ENCODE results near the gene CRACDL.

CRACDL gene

DNA sequence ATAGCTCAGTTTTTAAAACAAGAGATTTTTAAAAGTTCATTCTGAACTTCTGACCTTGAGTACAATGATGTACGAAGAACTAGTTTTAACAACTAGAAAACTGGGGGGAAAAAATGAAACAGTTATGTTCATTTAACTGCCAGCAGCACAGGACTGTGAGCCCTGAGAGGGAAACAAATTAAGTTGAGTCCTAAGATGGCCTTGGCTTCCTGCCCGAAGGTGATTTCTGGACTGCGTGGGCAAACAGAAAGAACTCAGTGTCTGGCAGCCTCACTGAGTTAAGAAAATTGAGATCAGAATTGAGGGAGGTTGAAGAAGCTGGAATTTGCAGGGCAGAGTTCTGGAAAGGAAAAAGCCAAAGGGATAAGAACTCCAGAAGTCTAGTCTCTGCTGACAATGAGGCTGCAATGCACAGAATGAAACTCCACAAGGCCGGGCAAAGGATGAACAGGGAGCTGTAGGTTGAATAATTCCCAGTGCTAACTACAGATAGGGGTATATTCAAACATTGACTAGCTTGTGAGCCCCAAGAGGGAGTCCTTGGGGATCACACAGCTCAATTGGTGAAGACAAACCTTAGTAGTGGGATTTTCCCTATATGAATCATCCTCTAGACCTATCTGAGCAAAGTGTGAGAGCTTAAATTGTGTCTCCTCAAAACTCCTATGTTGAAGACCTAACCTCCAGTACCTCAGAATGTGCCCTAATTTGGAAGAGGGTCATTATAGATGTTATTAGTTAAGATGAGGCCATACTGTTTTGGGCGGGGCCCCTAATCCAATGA lies 13.1 kb upstream of the CRACDL start:
- no peak for DNase-seq (ENCODE audit: low read depth)
- TF ChIP-seq, protein P1, sequence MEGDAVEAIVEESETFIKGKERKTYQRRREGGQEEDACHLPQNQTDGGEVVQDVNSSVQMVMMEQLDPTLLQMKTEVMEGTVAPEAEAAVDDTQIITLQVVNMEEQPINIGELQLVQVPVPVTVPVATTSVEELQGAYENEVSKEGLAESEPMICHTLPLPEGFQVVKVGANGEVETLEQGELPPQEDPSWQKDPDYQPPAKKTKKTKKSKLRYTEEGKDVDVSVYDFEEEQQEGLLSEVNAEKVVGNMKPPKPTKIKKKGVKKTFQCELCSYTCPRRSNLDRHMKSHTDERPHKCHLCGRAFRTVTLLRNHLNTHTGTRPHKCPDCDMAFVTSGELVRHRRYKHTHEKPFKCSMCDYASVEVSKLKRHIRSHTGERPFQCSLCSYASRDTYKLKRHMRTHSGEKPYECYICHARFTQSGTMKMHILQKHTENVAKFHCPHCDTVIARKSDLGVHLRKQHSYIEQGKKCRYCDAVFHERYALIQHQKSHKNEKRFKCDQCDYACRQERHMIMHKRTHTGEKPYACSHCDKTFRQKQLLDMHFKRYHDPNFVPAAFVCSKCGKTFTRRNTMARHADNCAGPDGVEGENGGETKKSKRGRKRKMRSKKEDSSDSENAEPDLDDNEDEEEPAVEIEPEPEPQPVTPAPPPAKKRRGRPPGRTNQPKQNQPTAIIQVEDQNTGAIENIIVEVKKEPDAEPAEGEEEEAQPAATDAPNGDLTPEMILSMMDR (conservative IDR thresholded peaks at IDR 0.05; ENCODE audit: low read depth, low read length) = no peak
- H3K4me3 ChIP-seq (ENCODE audit: low read depth, low read length) = no peak overlapping the region

DNA sequence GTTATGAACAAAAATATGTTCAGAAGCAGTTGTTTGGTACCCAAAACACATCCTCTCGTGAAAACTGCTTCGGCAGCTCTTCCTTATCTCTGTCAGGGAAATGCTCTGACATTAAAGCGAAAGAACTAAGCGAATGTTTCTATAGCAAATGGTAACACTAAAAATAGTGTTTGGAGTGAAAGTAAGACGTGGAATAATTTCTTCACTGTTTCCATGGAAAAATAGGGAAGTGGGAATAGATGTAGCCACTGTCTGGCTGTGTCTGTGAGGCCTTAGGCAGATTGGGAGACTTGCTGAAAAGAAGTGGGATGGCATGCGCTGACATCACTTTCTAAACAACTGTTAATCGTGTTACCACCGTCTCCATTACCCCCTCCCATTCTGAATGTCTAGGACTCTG lies 11.5 kb upstream of the CRACDL start:
- DNase-seq (ENCODE audit: low read depth) = no peak
- H3K4me3 ChIP-seq (ENCODE audit: low read depth, low read length) = no peak overlapping the region
- TF ChIP-seq, protein P1 (conservative IDR thresholded peaks at IDR 0.05; ENCODE audit: low read depth, low read length) = no peak

DNA sequence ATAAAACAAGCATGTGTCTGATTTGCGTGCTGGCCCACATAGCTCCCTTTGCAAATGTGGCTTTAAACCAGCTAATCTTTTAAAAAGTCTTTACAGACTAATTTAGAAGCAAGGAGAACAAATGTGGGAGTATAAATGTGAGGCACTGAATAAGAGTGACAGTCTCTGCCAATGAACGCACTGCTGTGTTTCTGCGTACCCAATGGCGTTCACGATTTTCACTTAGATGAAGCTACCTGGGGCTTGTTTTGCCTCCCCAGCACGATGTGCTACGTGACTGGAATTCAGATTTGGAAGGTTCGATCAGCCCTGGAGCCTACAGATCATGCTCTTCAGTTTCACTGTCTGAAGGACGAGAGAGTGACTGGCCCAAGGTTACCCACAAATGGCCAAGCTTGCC lies 10.8 kb upstream of the CRACDL start:
- H3K4me3 ChIP-seq (ENCODE audit: low read depth, low read length) = no peak overlapping the region
- TF ChIP-seq, protein P1 (conservative IDR thresholded peaks at IDR 0.05; ENCODE audit: low read depth, low read length) = no peak
- no peak for DNase-seq (ENCODE audit: low read depth)

DNA sequence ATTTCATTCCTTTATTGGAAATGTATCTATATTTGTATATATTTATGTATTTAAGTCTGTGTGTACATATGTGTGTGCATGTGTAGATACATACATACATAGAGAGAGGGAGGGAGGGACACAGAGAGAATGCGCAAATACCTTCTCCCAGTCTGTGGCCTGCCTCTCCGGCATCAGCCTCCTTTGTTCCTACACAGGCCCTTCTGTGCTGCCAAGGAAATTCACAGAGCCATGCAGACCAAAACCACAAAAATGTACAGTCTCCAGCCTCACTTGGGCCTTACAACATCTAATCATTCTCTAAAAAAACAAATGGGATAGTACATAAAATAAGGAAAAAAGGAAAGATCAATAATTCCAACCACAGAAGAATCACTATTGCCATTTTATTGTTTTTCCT lies 8.8 kb upstream of the CRACDL start:
- peak; percentile 52 for DNase-seq (ENCODE audit: low read depth)
- TF ChIP-seq, protein P1 (conservative IDR thresholded peaks at IDR 0.05; ENCODE audit: low read depth, low read length) = no peak
- no peak overlapping the region for H3K4me3 ChIP-seq (ENCODE audit: low read depth, low read length)

DNA sequence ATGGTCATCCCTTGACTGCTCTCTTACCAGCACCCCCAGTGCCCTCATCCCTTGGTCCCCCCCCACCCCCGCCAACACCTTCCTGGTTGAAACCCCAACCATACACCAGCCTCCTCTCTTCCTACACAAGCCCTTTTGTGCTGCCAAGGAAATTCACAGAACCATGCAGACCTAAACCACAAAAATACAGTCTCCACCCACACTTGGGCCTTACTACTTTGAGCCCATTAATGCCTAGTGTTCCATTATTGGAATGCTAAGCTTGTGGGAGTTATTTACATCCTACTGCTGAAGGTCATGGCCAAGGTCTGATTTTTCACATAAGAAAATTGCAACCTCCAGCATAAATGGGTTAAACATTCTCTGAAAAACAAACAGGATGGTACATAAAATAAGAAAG lies 4.1 kb upstream of the CRACDL start:
- DNase-seq (ENCODE audit: low read depth) = no peak
- TF ChIP-seq, protein P1 (conservative IDR thresholded peaks at IDR 0.05; ENCODE audit: low read depth, low read length) = no peak
- no peak overlapping the region for H3K4me3 ChIP-seq (ENCODE audit: low read depth, low read length)

DNA sequence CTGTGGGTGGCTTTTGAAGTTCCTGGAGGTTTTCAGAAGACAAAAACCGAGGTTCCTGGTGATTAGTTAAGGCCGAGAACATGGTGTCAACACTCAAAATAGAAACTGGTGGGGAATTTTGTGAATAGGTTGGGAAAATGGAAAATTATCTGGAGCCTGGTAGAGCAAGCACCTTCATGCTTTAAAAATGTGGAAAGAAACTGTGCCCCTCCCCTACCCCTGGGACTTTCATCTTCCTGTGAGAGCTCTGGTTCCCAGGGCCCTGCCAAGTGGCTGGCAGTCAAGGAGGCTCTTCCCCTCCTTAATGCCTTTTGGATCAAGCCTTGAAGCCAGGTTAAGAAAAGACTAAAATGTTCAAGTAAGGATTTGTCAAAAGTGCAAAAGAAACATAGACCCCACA lies 1.9 kb upstream of the CRACDL start:
- TF ChIP-seq, protein P1 (conservative IDR thresholded peaks at IDR 0.05; ENCODE audit: low read depth, low read length) = no peak
- H3K4me3 ChIP-seq (ENCODE audit: low read depth, low read length) = no peak overlapping the region
- no peak for DNase-seq (ENCODE audit: low read depth)
